GM12872 (cell line): ENCODE results near the gene STX18.

Experiments used
- CTCF ChIP-seq: IDR thresholded peaks from 3 replicates; pipeline ENCODE4 v1.5.1; 2011; ENCODE audit warnings: low read depth, mild to moderate bottlenecking, low read length, moderate library complexity; ENCODE audit not compliant: insufficient read depth

The STX18 gene

GRCh38 chr4:4564522-4564921, 22.7 kb upstream of the STX18 start:
- no peak for TF ChIP-seq CTCF

GRCh38 chr4:4560642-4561041, 18.8 kb upstream of the STX18 start:
- no peak for TF ChIP-seq CTCF

- no peak for TF ChIP-seq CTCF
Observed at GRCh38 chr4:4560136-4560535, 18.3 kb upstream of the STX18 start.

GRCh38 chr4:4559596-4559995, 17.7 kb upstream of the STX18 start:
- no peak for TF ChIP-seq CTCF

- no peak for TF ChIP-seq CTCF
Observed at GRCh38 chr4:4558881-4559280, 17.0 kb upstream of the STX18 start.

GRCh38 chr4:4555916-4556315, 14.1 kb upstream of the STX18 start:
- no peak for TF ChIP-seq CTCF

GRCh38 chr4:4554234-4554633, 12.4 kb upstream of the STX18 start:
- TF ChIP-seq CTCF, result no peak

GRCh38 chr4:4549534-4549933, 7.7 kb upstream of the STX18 start:
- TF ChIP-seq CTCF, result no peak
